ENCODE data around the gene IL21R.

The IL21R gene

DNA sequence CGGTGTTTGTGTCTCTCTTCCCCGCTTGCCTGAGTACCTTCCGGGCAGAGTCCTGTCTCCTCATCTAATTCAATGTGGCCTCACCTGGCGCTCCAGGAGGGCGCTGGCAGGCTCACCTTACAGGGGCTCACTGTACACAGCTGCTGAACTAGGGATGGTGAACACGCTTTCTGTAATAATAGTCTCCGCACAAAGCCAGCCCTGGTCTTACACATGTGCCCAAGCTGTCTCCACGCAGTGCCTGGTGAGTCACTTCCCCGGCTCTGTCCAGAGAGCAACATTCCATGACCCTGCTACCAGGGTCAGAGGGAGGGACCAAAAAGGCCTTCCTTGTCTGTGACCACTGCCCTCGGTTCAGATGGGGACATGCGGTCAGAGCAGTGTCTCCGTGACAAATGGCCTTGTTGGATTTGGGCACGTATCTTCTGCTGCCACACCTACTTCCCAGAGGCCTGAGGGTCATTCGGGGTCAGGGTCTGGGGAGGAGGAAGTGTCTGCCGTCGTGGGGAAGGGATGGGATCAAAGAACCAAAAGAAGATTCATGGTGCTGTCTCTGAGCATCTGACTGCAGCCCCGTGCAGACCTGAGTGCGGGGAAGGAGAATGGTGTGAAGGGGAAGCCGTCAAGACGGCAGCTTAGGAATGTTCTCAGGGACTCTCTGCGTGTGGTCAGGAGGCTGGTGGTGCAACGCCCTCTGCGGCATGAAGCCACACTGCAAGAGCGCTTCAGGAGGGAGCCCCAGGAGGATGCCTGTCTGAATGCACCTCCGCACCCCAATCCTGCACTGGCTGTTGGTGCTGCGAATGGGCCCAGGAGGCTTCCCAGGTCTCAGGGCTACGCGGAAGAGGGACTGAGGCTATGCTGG lies 68.8 kb downstream of the IL21R start:
- Histone ChIP-seq H3K9me3 (no peaks in the 10 kb centered on the region), H3K27ac (no peak overlapping the region)

GRCh38 chr16:27471661-27472060 lies 69.7 kb downstream of the IL21R start:
- H3K27me3 ChIP-seq, result no peaks in the 10 kb centered on the region
- H3K4me3 ChIP-seq (ENCODE audit: low read depth in 1 of 2, low read length in 1 of 2), result no peak overlapping the region
- H3K4me1 ChIP-seq (ENCODE audit: control insufficient read depth in 1 of 2, insufficient read depth in 1 of 2, low read depth in 1 of 2, low read length in 1 of 2), result no peaks in the 10 kb centered on the region
- peaks cover 100% of the 10 kb centered on the region for H3K36me3 ChIP-seq
- TF ChIP-seq, protein P1, sequence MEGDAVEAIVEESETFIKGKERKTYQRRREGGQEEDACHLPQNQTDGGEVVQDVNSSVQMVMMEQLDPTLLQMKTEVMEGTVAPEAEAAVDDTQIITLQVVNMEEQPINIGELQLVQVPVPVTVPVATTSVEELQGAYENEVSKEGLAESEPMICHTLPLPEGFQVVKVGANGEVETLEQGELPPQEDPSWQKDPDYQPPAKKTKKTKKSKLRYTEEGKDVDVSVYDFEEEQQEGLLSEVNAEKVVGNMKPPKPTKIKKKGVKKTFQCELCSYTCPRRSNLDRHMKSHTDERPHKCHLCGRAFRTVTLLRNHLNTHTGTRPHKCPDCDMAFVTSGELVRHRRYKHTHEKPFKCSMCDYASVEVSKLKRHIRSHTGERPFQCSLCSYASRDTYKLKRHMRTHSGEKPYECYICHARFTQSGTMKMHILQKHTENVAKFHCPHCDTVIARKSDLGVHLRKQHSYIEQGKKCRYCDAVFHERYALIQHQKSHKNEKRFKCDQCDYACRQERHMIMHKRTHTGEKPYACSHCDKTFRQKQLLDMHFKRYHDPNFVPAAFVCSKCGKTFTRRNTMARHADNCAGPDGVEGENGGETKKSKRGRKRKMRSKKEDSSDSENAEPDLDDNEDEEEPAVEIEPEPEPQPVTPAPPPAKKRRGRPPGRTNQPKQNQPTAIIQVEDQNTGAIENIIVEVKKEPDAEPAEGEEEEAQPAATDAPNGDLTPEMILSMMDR (IDR thresholded peaks at IDR 0.05), result no peak
- H3K27ac ChIP-seq, result no peak overlapping the region
- no peaks in the 10 kb centered on the region for H3K9me3 ChIP-seq

More for the DNA sequence above, 68.8 kb downstream of the IL21R start:
- TF ChIP-seq, protein P1 (IDR thresholded peaks at IDR 0.05), result no peak
- Histone ChIP-seq H3K27me3 (no peaks in the 10 kb centered on the region), H3K36me3 (peaks cover 100% of the 10 kb centered on the region), H3K4me3 (ENCODE audit: low read depth in 1 of 2, low read length in 1 of 2) (no peak overlapping the region), H3K4me1 (ENCODE audit: control insufficient read depth in 1 of 2, insufficient read depth in 1 of 2, low read depth in 1 of 2, low read length in 1 of 2) (no peaks in the 10 kb centered on the region)

DNA sequence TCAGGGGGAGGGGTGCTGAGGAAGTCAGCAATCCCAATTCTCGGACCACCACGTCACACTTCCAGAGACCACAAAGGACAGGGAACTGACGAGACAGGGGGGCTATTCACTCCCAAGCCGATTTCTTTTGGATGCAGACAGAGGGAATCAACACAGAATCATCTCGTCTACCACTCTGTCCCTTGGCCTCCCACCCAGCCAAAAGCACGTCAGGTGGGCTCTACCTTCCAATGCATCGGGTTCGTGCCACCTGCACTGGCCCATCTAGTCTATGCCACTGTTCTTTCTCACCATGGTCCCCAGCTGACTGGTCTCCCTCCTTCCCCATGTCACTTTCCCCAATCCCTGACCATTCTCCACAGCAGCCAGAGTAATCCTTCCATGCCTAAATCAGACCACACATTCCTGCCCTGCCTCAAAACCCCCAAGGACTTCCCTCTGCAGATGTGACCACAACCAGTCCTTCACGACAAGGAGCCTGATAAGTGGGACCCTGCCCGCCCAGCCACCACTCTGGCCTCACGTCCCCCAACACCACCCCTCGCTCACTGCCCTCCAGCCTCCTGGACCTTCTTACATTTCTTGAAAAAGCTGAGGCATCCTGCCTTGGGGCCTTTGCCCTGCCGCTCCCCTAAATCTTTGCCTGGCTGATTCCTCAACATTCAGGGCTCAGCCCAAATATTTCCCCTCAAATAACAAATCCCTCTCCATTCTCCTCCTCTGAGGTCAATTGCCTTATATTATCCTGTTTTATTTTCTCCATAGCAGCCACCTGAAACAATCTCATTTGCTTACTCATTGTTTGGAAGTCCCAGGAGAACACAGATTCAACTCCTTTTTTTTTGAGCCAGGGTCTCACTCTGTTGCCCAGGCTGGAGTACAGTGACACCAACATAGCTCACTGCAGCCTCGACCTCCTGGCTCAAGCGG lies 70.4 kb downstream of the IL21R start:
- Histone ChIP-seq H3K4me3 (ENCODE audit: low read depth in 1 of 2, low read length in 1 of 2) (no peak overlapping the region), H3K36me3 (peaks cover 100% of the 10 kb centered on the region), H3K9me3 (no peaks in the 10 kb centered on the region), H3K4me1 (ENCODE audit: control insufficient read depth in 1 of 2, insufficient read depth in 1 of 2, low read depth in 1 of 2, low read length in 1 of 2) (no peaks in the 10 kb centered on the region), H3K27me3 (no peaks in the 10 kb centered on the region), H3K27ac (no peak overlapping the region)
- TF ChIP-seq, protein P1 (IDR thresholded peaks at IDR 0.05), result no peak

GRCh38 chr16:27473101-27473900 lies 71.3 kb downstream of the IL21R start:
- Histone ChIP-seq H3K36me3 (peaks cover 100% of the 10 kb centered on the region), H3K4me3 (ENCODE audit: low read depth in 1 of 2, low read length in 1 of 2) (no peak overlapping the region), H3K27ac (no peak overlapping the region), H3K4me1 (ENCODE audit: control insufficient read depth in 1 of 2, insufficient read depth in 1 of 2, low read depth in 1 of 2, low read length in 1 of 2) (no peaks in the 10 kb centered on the region), H3K9me3 (no peaks in the 10 kb centered on the region), H3K27me3 (no peaks in the 10 kb centered on the region)
- TF ChIP-seq, protein P1 (IDR thresholded peaks at IDR 0.05), result no peak

- no peaks in the 10 kb centered on the region for H3K27me3 ChIP-seq
- H3K36me3 ChIP-seq, result peaks cover 100% of the 10 kb centered on the region
- H3K4me3 ChIP-seq (ENCODE audit: low read depth in 1 of 2, low read length in 1 of 2), result no peak overlapping the region
- no peak overlapping the region for H3K27ac ChIP-seq
- no peaks in the 10 kb centered on the region for H3K9me3 ChIP-seq
- no peaks in the 10 kb centered on the region for H3K4me1 ChIP-seq (ENCODE audit: control insufficient read depth in 1 of 2, insufficient read depth in 1 of 2, low read depth in 1 of 2, low read length in 1 of 2)
- TF ChIP-seq, protein P1 (IDR thresholded peaks at IDR 0.05), result no peak
Measured at GRCh38 chr16:27474041-27474440, 72.1 kb downstream of the IL21R start.

Data from neutrophil (primary cell).